ENCODE measurements around the gene FIP1L1. TPM values are rescaled to one million over a fixed set of nuclear protein-coding genes. Genes with fewer than 3 reads are reported as not detected.

FIP1L1 gene
- total and polyA plus RNA-seq, 9 of the 15 experiments (the other 6 are each of a cell fraction or from before 2014, with no cell fraction given): 34.6 to 137 (median 72.0) TPM

DNA sequence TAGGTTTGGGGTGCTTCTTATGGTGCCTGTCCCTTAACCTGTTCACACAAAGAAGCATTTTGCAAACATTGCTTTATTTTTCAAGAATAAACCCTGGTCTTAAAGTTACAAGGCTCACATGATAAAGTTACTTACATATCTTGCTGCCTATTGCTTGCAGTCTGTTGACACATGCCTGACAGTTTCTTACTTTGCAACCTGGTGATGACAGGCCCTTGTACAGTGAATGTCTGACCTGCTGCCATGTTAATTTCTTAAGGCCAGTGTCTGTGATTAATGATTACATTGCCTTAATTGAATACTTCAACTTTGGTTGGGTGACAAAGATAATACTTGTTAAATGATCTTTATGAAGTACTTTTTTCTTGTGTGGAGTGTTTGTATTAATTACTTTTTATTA lies 49.9 kb downstream of the FIP1L1 start:
- intact Hi-C loops (cut with micrococcal nuclease) (no loop called here), in situ Hi-C loops (cut with MboI) (no loop called here)
- H3K27ac ChIP-seq (ENCODE audit: extremely low read depth, low read depth, low read length): no peak overlapping the region
- H3K79me2 ChIP-seq (ENCODE audit: control insufficient read depth, insufficient read depth, low read length): no peaks in the 10 kb centered on the region
- H3K9ac ChIP-seq (ENCODE audit: insufficient read depth in 1 of 2, low read depth in 2 of 2, low read length in 2 of 2): no peak overlapping the region
- ChIA-PET CTCF (ENCODE audit: low intra/inter-chr PET ratio) (no interaction called here), POLR2A (interaction anchor here (0.6 kb wide), 1 partner anchor 9 kb away, joined by 3 read pairs; no protein-coding TSS in a partner anchor)
- H3K4me3 ChIP-seq: no peak overlapping the region
- FAIRE-seq (no peak), ATAC-seq (no peak), DNase-seq (ENCODE audit: extremely low read depth in 1 of 4, low spot score in 3 of 4) (no peak)
- BruUV-seq (replicated peaks): no TSS peak
- no peaks in the 10 kb centered on the region for H3K9me3 ChIP-seq (replicated peaks; ENCODE audit: control insufficient read depth, insufficient read depth, low read depth, low read length)
- peaks cover 50% of the 10 kb centered on the region for H3K36me3 ChIP-seq (ENCODE audit: control insufficient read depth, insufficient read depth, low read length)
- no peaks in the 10 kb centered on the region for H4K20me1 ChIP-seq (replicated peaks; ENCODE audit: control insufficient read depth, insufficient read depth, low read length)
- H3K4me1 ChIP-seq (replicated peaks in 1 of 2; ENCODE audit: control insufficient read depth in 2 of 2, insufficient read depth in 2 of 2, low read length in 2 of 2): no peaks in the 10 kb centered on the region
- H2AFZ ChIP-seq (ENCODE audit: low read depth, low read length): no peak overlapping the region
- no peak overlapping the region for H3K4me2 ChIP-seq (ENCODE audit: insufficient read depth, low read length)
- H3K27me3 ChIP-seq (ENCODE audit: control insufficient read depth in 2 of 2, insufficient read depth in 2 of 2, low read length in 2 of 2): no peaks in the 10 kb centered on the region
- no peaks in the 10 kb centered on the region for H3K9me1 ChIP-seq (ENCODE audit: control insufficient read depth, insufficient read depth, low read length)
- TF ChIP-seq ZKSCAN1 (IDR thresholded peaks at IDR 0.05; ENCODE audit: low read depth, low read length): no peak
- peak; percentile 29 for TF ChIP-seq MEIS2 (IDR thresholded peaks at IDR 0.05; ENCODE audit: partially characterized antibody)
- TF ChIP-seq, protein P1, sequence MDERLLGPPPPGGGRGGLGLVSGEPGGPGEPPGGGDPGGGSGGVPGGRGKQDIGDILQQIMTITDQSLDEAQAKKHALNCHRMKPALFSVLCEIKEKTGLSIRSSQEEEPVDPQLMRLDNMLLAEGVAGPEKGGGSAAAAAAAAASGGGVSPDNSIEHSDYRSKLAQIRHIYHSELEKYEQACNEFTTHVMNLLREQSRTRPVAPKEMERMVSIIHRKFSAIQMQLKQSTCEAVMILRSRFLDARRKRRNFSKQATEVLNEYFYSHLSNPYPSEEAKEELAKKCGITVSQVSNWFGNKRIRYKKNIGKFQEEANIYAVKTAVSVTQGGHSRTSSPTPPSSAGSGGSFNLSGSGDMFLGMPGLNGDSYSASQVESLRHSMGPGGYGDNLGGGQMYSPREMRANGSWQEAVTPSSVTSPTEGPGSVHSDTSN (CRISPR knock-in tag; IDR thresholded peaks at IDR 0.05; ENCODE audit: low read depth): no peak
- TF ChIP-seq, protein P1 (tag; conservative IDR thresholded peaks at IDR 0.05; ENCODE audit: low read depth): peak; percentile 74; the same call in 1 of the 2 replicates

Measured in K562 (cell line).